Keratinocyte (primary cell): Measurements from ENCODE around the gene IL13RA2. TPM values are rescaled to one million over a fixed set of nuclear protein-coding genes. Genes with fewer than 3 reads are reported as not detected.

ENCODE experiments used
- DNase-seq: peaks from one replicate; pipeline ENCODE4 v3.0.0-alpha.2; 2011; ENCODE audit warnings: low read depth, missing footprints, low spot score
- FAIRE-seq: peaks from 2 replicates; lab custom pipeline; 2011; peaks lifted over from hg19 to GRCh38; lab: Jason Lieb, UNC
- H2AFZ ChIP-seq: 2 replicates; pipeline ENCODE4 v1.6.0; 2012; ENCODE audit warnings: low read length, control low read depth, inconsistent platforms; ENCODE audit not compliant: control insufficient read depth
- H3K27ac ChIP-seq: 2 replicates; pipeline ENCODE4 v1.5.1; 2011; ENCODE audit warnings: low read length; ENCODE audit not compliant: control insufficient read depth, insufficient read depth
- H3K27me3 ChIP-seq: 3 replicates; pipeline ENCODE4 v1.6.0; 2011; ENCODE audit warnings: low read length; ENCODE audit not compliant: control insufficient read depth, insufficient read depth; ENCODE audit errors: extremely low read depth
- H3K36me3 ChIP-seq, 2 experiments: 2 replicates in 1 of 2; 3 replicates in 1 of 2; pipeline ENCODE4 v1.5.1; 2011; ENCODE audit warnings: low read length in 2 of 2, mild to moderate bottlenecking in 1 of 2; ENCODE audit not compliant: control insufficient read depth in 2 of 2, insufficient read depth in 2 of 2; ENCODE audit errors: extremely low read depth in 1 of 2
- H3K4me1 ChIP-seq: 3 replicates; pipeline ENCODE4 v1.5.1; 2011; ENCODE audit warnings: low read length; ENCODE audit not compliant: control insufficient read depth, insufficient read depth; ENCODE audit errors: extremely low read depth
- H3K4me2 ChIP-seq: 3 replicates; pipeline ENCODE4 v1.6.0; 2011; ENCODE audit warnings: low read depth, low read length; ENCODE audit not compliant: control insufficient read depth, insufficient read depth; ENCODE audit errors: extremely low read depth
- H3K4me3 ChIP-seq, 3 experiments: fragments of 200-600 bp in 1 of 3; sonication (generic) in 1 of 3; 2 replicates in 2 of 3; 3 replicates in 1 of 3; pipeline ENCODE4 v1.5.1; 2011 to 2016; ENCODE audit warnings: low read length in 3 of 3, mild to moderate bottlenecking in 3 of 3, control low read depth in 2 of 3, inconsistent platforms in 1 of 3, low read depth in 1 of 3, mixed read lengths in 1 of 3, mixed run types in 1 of 3, moderate library complexity in 1 of 3; ENCODE audit not compliant: control insufficient read depth in 2 of 3, insufficient read depth in 2 of 3; ENCODE audit errors: extremely low read depth in 1 of 3
- H3K79me2 ChIP-seq: 2 replicates; pipeline ENCODE4 v1.6.0; 2012; ENCODE audit warnings: low read length; ENCODE audit not compliant: control insufficient read depth, insufficient read depth
- H3K9ac ChIP-seq: 3 replicates; pipeline ENCODE4 v1.6.0; 2011; ENCODE audit warnings: low read length; ENCODE audit not compliant: control insufficient read depth, insufficient read depth; ENCODE audit errors: extremely low read depth
- H3K9me1 ChIP-seq: 3 replicates; pipeline ENCODE4 v1.6.0; 2011; ENCODE audit warnings: low read length; ENCODE audit not compliant: control insufficient read depth, insufficient read depth; ENCODE audit errors: extremely low read depth
- H3K9me3 ChIP-seq: 2 replicates; pipeline ENCODE4 v1.5.1; 2012; ENCODE audit warnings: low read depth, low read length; ENCODE audit not compliant: control insufficient read depth
- H4K20me1 ChIP-seq: 3 replicates; pipeline ENCODE4 v1.6.0; 2011; ENCODE audit warnings: low read length; ENCODE audit not compliant: control insufficient read depth, insufficient read depth; ENCODE audit errors: extremely low read depth
- EZH2 ChIP-seq: IDR thresholded peaks from one replicate; pipeline ENCODE4 v1.6.1; 2012; ENCODE audit warnings: inconsistent platforms, mild to moderate bottlenecking, low read length, moderate library complexity
- dilution Hi-C: fragments of 300-500 bp; cut with MboI; formaldehyde crosslinking; loops from one replicate; pipeline ENCODE4 v1.7.0; 2020; ENCODE audit warnings: low sequenced_read_pairs; ENCODE audit not compliant: extremely low pct_ligation_motif_present
- polyA plus RNA-seq, 5 experiments: library from polyadenylated mRNA; depleted of rRNA in 3 of 5; stranded (reverse) in 3 of 5; stranded (forward) in 1 of 5; unstranded in 1 of 5; fragments of >200 nt; gene quantifications; 1 replicate in 1 of 5; 2 replicates in 3 of 5; 3 replicates in 1 of 5; pipeline versions ENCODE4 v1.2.1 to v1.2.3, GENCODE V29; 2011 to 2012; ENCODE audit warnings: missing spikeins in 2 of 5, low read depth in 1 of 5, low replicate concordance in 1 of 5
- TF ChIP-seq, protein P1 (sequence below), 3 experiments: IDR thresholded peaks in 1 of 3; conservative IDR thresholded peaks in 1 of 3; optimal IDR thresholded peaks in 1 of 3; 2 replicates in 2 of 3; 3 replicates in 1 of 3; pipeline versions ENCODE3 to v1.5.1; 2011; ENCODE audit warnings: low read length in 3 of 3, mild to moderate bottlenecking in 3 of 3, moderate library complexity in 2 of 3, control low read depth in 1 of 3, inconsistent platforms in 1 of 3; ENCODE audit not compliant: insufficient read depth in 2 of 3; ENCODE audit errors: extremely low read depth in 1 of 3

The IL13RA2 gene
- polyA plus RNA-seq, 1 donor (not counting 4 experiments of a cell fraction or from before 2014, with no cell fraction given), result 0.72 TPM

GRCh38 chrX:115029440-115029839 is 12.0 kb upstream of the IL13RA2 start:
- no peak for FAIRE-seq
- H3K9me3 ChIP-seq, result no peaks in the 10 kb centered on the region
- dilution Hi-C loops, result no loop called here

DNA sequence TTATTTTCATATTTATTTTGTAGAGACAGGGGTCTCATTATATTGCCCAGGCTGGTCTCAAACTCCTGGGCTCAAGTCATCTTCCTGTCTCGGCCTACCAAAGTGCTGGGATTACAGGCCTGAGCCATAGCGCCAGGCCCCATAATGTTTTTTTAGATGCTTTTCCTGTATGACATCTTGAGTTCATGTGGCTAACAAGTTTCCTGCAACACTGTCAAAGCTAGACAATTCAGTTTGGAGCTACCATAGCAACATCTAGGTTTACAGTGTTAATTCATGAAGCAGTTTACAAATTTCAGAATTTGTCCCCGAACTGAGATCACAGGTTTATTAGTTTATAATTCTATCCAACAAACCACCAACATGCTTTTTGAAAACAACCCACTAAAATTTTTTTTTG is 6.4 kb upstream of the IL13RA2 start:
- no peaks in the 10 kb centered on the region for H4K20me1 ChIP-seq
- peaks cover 18% of the 10 kb centered on the region for H3K4me1 ChIP-seq
- FAIRE-seq, result no peak
- TF ChIP-seq, protein P1, sequence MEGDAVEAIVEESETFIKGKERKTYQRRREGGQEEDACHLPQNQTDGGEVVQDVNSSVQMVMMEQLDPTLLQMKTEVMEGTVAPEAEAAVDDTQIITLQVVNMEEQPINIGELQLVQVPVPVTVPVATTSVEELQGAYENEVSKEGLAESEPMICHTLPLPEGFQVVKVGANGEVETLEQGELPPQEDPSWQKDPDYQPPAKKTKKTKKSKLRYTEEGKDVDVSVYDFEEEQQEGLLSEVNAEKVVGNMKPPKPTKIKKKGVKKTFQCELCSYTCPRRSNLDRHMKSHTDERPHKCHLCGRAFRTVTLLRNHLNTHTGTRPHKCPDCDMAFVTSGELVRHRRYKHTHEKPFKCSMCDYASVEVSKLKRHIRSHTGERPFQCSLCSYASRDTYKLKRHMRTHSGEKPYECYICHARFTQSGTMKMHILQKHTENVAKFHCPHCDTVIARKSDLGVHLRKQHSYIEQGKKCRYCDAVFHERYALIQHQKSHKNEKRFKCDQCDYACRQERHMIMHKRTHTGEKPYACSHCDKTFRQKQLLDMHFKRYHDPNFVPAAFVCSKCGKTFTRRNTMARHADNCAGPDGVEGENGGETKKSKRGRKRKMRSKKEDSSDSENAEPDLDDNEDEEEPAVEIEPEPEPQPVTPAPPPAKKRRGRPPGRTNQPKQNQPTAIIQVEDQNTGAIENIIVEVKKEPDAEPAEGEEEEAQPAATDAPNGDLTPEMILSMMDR (optimal IDR thresholded peaks at IDR 0.05 in 1 of 3, IDR thresholded peaks at IDR 0.05 in 1 of 3, conservative IDR thresholded peaks at IDR 0.05 in 1 of 3; ENCODE audit: extremely low read depth in 1 of 3, insufficient read depth in 2 of 3, low read length in 3 of 3), result no peak
- no peak for TF ChIP-seq EZH2
- no peaks in the 10 kb centered on the region for H3K27me3 ChIP-seq
- dilution Hi-C loops, result no loop called here
- peak overlapping the region; percentile 45 for H3K27ac ChIP-seq
- DNase-seq, result no peak
- H2AFZ ChIP-seq, result no peak overlapping the region
- H3K4me2 ChIP-seq, result no peak overlapping the region
- H3K36me3 ChIP-seq, result no peaks in the 10 kb centered on the region
- H3K79me2 ChIP-seq, result no peaks in the 10 kb centered on the region
- H3K9ac ChIP-seq, result no peak overlapping the region
- no peaks in the 10 kb centered on the region for H3K9me1 ChIP-seq
- H3K4me3 ChIP-seq, result no peak overlapping the region
- no peaks in the 10 kb centered on the region for H3K9me3 ChIP-seq

More at GRCh38 chrX:115029440-115029839, 12.0 kb upstream of the IL13RA2 start:
- H3K27ac ChIP-seq, result no peak overlapping the region
- H4K20me1 ChIP-seq, result no peaks in the 10 kb centered on the region
- H3K4me1 ChIP-seq, result peaks cover 28% of the 10 kb centered on the region
- no peaks in the 10 kb centered on the region for H3K9me1 ChIP-seq
- no peaks in the 10 kb centered on the region for H3K27me3 ChIP-seq
- H3K9ac ChIP-seq, result no peak overlapping the region
- no peak overlapping the region for H3K4me3 ChIP-seq
- H2AFZ ChIP-seq, result no peak overlapping the region
- no peak overlapping the region for H3K4me2 ChIP-seq
- TF ChIP-seq, protein P1 (optimal IDR thresholded peaks at IDR 0.05 in 1 of 3, IDR thresholded peaks at IDR 0.05 in 1 of 3, conservative IDR thresholded peaks at IDR 0.05 in 1 of 3; ENCODE audit: extremely low read depth in 1 of 3, insufficient read depth in 2 of 3, low read length in 3 of 3), result no peak
- no peak for TF ChIP-seq EZH2
- H3K36me3 ChIP-seq, result no peaks in the 10 kb centered on the region
- no peaks in the 10 kb centered on the region for H3K79me2 ChIP-seq
- no peak for DNase-seq
